GM18526 (cell line): ENCODE data around the gene OR52I1.

ENCODE experiments used
- POLR2A ChIP-seq: IDR thresholded peaks from 3 replicates; pipeline ENCODE4 v1.6.1; 2011; ENCODE audit not compliant: insufficient read length; ENCODE audit errors: extremely low read depth

The OR52I1 gene

DNA sequence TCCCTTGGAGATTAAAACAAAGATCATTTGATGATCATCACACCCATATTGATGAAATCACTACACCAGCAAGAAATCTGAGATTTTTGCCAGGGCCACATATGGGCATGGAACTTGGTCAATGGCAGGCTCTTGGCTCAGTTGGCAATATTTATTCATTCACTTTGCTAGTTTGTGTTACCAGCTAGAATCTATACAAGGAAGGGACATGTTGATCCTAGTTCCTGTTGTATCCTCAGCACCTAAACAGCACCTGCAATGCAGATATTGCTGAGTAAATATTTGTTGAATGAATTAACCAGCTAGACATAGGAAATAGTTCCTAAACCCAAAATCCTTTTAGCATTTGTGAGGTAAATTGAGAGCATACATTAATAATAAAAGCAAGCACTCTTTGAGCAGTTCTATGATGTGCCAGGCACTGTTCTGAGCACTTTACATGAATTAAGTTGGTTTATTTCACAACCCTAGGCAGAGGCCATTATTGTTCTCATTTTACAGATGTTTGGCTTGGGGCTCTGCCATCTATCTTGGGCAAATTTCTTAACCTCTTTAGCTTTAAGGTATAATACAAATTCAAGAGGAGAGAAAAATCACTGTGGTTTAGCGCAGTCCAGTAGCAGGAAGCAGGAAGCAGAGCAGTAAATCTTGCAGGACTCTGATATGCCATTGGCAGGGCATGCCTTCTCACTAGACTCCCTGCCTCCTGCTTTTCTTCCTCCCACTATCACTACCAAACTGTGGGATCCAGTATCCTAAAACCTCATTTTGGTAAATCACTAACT lies 12.6 kb downstream of the OR52I1 start:
- TF ChIP-seq POLR2A: no peak

DNA sequence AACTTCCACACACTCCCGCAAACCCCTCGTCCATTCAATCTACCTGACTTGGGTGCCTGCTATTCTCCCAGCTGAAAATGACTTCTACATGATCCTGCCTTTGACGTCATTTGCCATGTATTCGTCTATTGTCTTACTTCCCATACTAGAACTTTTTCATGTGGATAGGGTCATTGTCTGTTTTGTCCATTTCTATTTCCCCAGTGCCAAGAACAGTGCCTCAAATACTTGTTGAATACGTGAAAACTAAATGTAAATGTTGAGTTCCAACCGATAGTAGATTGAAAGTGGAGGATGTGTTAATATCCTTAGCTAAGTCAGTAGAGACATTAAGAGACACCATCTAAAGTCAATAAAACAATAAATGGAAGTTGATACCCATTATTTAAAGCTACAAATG lies 13.3 kb downstream of the OR52I1 start:
- no peak for TF ChIP-seq POLR2A

DNA sequence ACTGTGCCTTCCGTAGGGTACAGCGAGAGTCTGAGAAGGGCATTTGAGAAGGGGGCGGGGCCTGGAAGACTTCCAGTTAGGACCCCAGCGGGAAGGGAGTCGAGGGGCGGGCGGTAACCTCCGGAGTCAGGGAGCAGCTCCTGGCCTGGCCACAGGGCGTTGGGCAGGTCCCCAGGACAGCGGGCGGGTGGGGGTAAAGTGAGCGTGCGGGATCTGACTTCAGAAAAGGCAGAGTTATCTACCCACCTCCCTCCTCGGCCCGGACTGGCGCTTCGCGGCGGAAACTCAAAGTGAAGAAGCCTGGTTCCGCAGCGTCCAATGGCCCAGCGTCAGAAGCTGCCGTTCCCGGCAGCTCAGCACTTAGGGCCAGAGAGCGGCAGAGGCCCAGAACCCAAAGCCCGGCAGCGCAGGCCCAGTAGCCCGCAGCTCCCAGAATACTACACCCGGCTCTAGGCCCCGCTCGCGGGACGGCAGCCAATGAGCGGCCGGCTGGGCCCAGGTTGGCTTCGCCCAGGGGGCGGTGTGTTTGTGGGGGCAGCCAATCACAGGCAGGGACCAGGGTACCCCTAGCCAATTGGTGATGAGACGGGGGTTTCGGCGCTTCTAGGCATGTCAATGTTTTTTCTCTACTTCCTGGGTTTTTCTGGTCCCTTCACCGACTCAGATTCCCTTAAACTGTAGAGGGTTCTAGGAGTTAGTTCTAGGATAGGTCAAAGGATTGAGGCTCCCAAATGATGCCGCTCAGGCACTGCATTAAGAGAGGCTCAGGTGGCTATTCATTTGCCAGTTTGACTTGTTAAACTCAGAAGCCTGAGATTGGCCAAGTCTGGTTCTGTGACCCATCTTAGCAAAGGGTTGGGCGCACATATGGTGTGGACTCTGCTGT lies 14.2 kb downstream of the OR52I1 start, which contains the start of gene TRIM68:
TRIM68 (minus strand) TSS at position 451 of the 886 bp plus-strand sequence. CDS start 2,727 bp downstream, outside the sequence.
- TF ChIP-seq POLR2A: peak; percentile 70

DNA sequence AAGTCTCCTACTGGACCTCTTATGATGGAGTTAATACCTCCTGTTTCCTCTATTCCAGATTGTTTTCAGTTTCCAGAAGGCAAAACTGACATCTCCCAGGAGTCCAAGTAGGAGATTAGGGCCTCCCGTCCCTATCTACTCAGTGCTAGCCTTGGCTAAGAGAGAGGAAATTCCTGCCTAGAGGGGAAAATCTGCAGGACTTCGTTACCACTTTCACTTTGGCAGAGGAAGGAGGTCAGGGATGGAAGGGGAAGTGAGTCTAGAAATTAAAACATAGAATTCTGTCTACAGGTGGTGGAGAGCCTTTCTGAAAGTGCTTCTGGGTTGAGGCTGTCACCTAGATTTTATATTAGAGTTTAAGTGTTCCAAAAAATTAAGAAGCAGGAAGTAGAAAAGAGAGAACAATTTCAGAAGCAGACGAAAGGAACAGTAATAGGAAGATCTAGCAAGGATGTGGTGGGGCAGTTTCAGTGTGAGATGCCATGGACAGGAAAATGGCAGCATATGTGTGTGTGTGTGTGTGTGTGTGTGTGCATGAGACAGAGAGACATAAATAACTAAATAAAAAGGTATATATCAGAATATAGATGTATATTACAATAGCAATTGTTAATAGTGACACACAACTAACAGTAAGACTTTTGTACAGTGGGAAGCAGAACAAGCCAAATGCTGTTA lies 16.6 kb downstream of the OR52I1 start:
- TF ChIP-seq POLR2A: no peak

DNA sequence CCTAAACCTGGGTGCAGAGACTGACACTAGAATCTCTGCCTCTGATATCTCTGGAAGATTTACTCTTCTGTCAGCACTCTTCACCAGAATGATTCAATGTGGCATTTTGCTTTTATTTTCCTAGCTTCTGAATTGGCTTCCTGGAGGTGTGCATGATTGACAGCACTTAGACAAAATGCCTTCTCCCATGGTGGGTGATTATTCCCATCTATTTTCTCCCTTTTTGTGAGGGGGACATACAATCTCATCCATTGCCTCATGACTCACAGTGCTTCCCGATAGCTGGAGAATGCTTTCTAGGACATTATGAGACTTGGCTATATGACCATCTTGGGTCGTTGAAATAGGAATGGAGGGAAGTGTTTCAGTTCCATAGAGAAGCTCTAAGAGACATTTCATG lies 18.1 kb downstream of the OR52I1 start:
- TF ChIP-seq POLR2A: no peak

DNA sequence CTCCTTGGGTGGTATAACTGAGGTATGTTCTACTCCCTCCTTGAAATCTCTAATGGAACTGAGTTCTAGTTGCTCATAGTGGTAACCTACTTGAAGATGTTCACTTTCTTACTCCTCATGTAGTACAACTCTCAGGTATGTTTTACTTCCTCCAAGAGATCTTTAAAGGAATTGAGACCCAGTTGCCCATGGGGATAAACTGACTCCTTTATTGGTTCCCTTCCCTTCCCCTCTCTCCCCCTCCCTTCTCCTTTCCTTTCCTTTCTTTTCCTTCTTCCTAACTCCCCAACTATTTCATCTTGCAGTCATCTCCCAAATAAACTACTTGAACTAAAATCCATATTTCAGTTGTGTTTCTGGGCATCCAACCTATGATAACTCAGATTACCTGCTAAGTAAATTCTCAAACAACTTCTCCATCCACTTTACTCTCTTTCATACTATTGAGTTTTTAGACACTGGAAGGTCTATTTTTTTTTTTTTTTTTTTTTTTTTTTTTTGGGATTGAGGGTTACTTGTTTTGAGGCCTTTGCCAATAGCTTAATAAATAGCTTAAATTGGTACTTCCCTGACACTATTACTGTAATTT lies 22.1 kb downstream of the OR52I1 start:
- no peak for TF ChIP-seq POLR2A

DNA sequence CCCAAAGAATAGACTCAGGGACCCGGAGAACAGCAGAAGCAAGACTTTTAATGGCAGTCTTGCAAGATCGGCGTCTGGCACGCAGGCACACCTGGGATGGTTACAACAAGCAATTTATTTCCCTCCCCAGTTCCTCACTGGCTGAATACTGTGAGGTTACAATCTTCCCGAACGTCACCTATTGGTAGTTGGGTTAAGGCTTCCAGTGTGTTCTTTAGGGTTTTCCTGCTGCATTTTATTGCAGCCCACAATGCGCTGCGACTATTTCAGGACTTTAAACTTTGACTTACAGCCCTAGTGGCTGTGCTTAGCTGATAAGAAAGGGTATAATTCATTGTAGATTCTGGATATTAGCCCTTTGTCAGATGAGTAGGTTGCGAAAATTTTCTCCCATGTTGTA lies 25.7 kb downstream of the OR52I1 start:
- no peak for TF ChIP-seq POLR2A

DNA sequence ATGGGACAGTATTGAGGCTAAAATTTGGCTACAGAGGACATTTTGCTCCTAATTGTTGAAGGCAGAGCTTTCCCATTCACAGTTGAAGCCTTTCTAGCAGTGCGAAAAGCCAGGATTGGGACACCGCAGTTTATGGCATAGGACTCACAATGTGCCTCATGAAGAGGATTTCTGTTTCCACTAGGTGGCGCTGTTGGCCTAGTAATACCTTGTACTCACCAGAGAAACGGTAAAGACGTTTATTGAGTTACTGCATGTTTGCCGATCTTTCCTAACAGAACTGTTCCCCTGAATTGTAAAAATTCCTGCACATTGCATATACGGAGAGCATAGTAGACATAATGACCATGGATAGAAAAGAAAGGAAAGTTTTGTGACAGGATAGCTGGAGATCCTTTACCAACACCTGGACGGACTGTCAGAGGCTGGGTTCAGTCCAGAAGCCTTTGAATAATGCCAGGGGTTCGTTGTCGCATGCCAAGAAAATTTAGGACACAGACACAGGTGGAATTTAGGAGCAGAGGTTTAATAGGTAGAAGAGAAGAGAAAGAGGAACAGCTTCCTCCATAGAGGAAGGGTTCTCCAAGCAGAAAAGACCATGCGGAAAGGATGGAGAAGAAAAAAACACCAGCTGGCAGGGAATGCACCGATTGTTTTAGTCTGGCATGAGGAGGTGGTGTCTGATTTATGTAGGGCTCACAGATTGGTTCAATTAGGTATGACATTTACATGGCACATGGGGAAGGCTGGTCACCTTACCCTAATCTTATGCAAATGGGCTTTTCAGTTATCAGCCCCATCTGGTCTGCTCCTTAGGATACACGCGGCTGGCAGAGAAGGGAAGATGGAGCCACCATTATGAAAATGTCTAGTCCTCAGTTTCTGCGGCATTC lies 32.6 kb downstream of the OR52I1 start:
- TF ChIP-seq POLR2A: no peak

DNA sequence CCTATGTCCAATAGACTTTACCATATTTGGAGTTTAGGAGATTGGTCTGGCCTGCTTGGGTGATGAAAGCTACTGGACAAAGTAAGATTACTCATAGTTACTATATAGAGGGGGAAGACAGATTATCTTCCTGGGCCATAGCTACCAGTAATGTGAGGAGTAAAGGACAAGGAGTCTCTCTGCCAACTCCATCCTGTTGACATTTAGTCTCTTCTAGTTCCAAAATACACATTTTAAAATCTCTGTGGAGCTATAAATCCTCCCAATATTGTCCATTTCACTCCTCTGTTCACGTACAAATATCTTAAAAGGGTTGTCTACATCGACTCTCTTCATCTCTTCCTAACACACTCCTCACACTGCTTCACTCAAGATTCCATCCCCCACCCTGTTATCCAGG lies 42.3 kb downstream of the OR52I1 start:
- TF ChIP-seq POLR2A: no peak

DNA sequence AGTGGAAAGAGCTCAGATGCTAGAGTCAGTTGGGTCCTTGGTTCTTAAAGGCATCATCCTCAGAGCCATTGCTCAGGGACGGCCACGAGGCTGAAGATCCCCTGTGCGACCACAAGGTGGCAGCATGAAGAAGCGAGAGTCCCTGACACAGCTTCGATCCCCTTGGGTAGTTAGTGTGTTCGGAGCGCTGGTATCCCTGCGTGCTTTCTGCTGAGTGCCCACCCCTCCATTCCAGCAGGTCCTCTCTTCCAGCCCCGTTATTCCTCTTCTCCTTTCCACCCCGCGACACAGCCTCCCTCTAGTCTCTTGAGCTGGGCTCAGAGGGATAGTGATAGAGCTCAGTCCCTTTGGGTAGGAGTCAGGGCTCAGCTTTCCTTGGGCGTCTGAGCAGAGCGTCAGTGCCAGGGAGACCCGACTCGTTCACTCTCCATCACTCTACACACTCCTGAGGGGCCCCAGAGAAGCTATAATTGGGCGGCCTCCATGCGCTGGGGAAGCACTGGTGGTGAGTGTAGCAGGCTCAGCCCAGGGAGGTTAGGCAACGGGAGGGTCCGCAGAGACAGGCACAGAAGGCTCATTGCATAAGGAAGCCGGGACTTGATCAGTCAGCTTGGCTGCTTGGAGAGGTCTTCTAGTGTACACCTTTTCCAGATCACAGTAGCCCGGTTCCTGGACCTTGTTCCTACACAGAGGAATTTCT lies 43.3 kb downstream of the OR52I1 start, which contains the start of gene OR51D1:
OR51D1 (plus strand) TSS at position 516 of the 700 bp plus-strand sequence. CDS start 2,314 bp downstream, outside the sequence.
- no peak for TF ChIP-seq POLR2A

DNA sequence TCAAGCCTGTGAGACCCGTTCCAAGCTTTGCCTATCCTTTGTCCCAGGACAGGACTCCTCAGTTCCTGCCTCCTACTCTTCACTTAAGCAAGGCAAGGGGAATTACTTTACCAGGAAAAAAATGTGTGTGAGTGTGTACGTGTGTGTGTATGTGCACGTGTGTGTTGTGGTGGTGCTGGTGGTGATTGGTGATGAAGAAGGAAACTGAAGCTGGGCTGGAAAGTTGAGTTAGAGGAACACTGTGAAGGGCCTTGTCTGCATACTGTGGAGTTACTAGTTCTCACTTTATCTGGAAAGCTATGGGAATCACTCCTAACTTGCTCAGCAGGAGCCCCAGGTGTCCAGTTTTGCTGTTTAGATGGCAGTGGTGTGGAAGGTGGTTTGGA lies 43.8 kb downstream of the OR52I1 start:
- TF ChIP-seq POLR2A: no peak

DNA sequence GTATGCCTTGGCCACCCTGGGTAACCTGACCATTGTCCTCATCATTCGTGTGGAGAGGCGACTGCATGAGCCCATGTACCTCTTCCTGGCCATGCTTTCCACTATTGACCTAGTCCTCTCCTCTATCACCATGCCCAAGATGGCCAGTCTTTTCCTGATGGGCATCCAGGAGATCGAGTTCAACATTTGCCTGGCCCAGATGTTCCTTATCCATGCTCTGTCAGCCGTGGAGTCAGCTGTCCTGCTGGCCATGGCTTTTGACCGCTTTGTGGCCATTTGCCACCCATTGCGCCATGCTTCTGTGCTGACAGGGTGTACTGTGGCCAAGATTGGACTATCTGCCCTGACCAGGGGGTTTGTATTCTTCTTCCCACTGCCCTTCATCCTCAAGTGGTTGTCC lies 46.1 kb downstream of the OR52I1 start:
- no peak for TF ChIP-seq POLR2A

DNA sequence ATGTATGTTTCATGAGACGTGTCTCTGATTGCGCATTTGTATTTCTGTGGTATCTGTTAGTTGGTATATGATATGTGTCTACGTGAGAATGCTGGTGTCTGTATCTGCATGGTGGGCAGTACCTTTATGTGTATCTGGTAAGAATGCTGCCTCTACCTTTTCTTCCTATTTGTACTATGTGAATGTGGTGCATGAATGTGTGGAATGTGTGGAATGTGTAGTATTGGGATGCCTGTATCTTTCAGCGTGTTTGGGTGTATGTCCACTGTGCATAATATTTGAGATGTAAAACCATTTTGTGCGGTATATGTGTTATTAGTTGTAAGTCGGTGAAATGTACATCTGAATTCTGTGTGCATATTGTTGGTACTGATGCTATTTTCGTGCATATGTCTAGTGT lies 47.7 kb downstream of the OR52I1 start:
- no peak for TF ChIP-seq POLR2A
